Dermis microvascular lymphatic vessel endothelial cell (primary cell): ENCODE results near the gene ST3GAL3. TPM values are rescaled to one million over a fixed set of nuclear protein-coding genes. Genes with fewer than 3 reads are reported as not detected.
"Not testable (repeated sequence)": the region's sequence is repeated elsewhere in the genome, so short reads cannot be mapped to it uniquely, and the experiment has no call there.

ENCODE experiments used
- DNase-seq, 2 donors: peaks; one replicate each; pipeline versions ENCODE4 v3.0.0 to v3.0.0-alpha.2; 2010; ENCODE audit warnings: low read depth in 2 of 2
- total RNA-seq: library from RNA; depleted of rRNA; stranded (reverse); fragments of >200 nt; gene quantifications from 2 replicates; pipeline ENCODE4 v1.2.1, GENCODE V29; 2014

The ST3GAL3 gene
- total RNA-seq, 1 donor from 2014 or later: 6.2 TPM

- DNase-seq: no peak
Observed at GRCh38 chr1:43699281-43699680, 8.1 kb upstream of the ST3GAL3 start.

GRCh38 chr1:43703836-43704235, 3.5 kb upstream of the ST3GAL3 start:
- no peak for DNase-seq

- DNase-seq: no peak
Observed at GRCh38 chr1:43704838-43705237, 2.5 kb upstream of the ST3GAL3 start.

GRCh38 chr1:43705334-43705733, 2.0 kb upstream of the ST3GAL3 start:
- no peak for DNase-seq

GRCh38 chr1:43705982-43706597, 1.2 kb upstream of the ST3GAL3 start:
- DNase-seq: peak in 1 of 2 donors; percentile 29

GRCh38 chr1:43706598-43707189, 642 bp upstream of the ST3GAL3 start:
- DNase-seq: peak in 1 of 2 donors; percentile 27

- peak in 1 of 2 donors; percentile 27 for DNase-seq
Observed at GRCh38 chr1:43708002-43708410, 670 bp downstream of the ST3GAL3 start.

GRCh38 chr1:43711049-43711448, 3.7 kb downstream of the ST3GAL3 start:
- peak in 1 of 2 donors; percentile 85 for DNase-seq

GRCh38 chr1:43711524-43712386, 4.4 kb downstream of the ST3GAL3 start:
- DNase-seq: peak in 1 of 2 donors; percentile 67

GRCh38 chr1:43716559-43717281, 9.4 kb downstream of the ST3GAL3 start:
- no peak for DNase-seq

- no peak for DNase-seq
Observed at GRCh38 chr1:43719063-43719462, 11.7 kb downstream of the ST3GAL3 start.

GRCh38 chr1:43719670-43720419, 12.5 kb downstream of the ST3GAL3 start:
- not testable (repeated sequence) for DNase-seq

GRCh38 chr1:43722810-43723209, 15.5 kb downstream of the ST3GAL3 start:
- no peak for DNase-seq

- no peak for DNase-seq
Observed at GRCh38 chr1:43729816-43730463, 22.6 kb downstream of the ST3GAL3 start.

- DNase-seq: no peak
Observed at GRCh38 chr1:43731867-43732531, 24.7 kb downstream of the ST3GAL3 start.

- DNase-seq: no peak
Observed at GRCh38 chr1:43736819-43737218, 29.5 kb downstream of the ST3GAL3 start.

- no peak for DNase-seq
Observed at GRCh38 chr1:43742026-43742425, 34.7 kb downstream of the ST3GAL3 start.

- DNase-seq: no peak
Observed at GRCh38 chr1:43743206-43743605, 35.9 kb downstream of the ST3GAL3 start.

- no peak for DNase-seq
Observed at GRCh38 chr1:43747736-43748135, 40.4 kb downstream of the ST3GAL3 start.

GRCh38 chr1:43750083-43750482, 42.7 kb downstream of the ST3GAL3 start:
- DNase-seq: no peak
